C4-2B (cell line): ENCODE measurements around the gene DNASE2B.

Experiments
- CTCF ChIP-seq: fragments of 450-650 bp; conservative IDR thresholded peaks from 2 replicates; pipeline ENCODE4 v1.5.1; 2017; ENCODE audit warnings: mild to moderate bottlenecking
- ZFX ChIP-seq: fragments of 450-650 bp; IDR thresholded peaks from 2 replicates; pipeline ENCODE4 v1.6.1; 2017

- TF ChIP-seq ZFX: no peak
- no peak for TF ChIP-seq CTCF
Measured at GRCh38 chr1:84376000-84376910, 22.0 kb upstream of the DNASE2B start.
